BJ (cell line): ENCODE data around the gene NPSR1. TPM values are rescaled to one million over a fixed set of nuclear protein-coding genes. Genes with fewer than 3 reads are reported as not detected.
A peak's percentile ranks its signal among the peaks of the same experiment; 100 is the strongest.

Source experiments
- CTCF ChIA-PET: fragments of 350-600 bp; formaldehyde crosslinking; extraction: SDS; loops from one replicate; lab custom pipeline; 2021; ENCODE audit warnings: antibody characterized with exemption, inconsistent platforms; lab: Yijun Ruan, JAX
- POLR2A ChIA-PET: fragments of 300-600 bp; sonication (Branson Sonifier 250); formaldehyde crosslinking; extraction: SDS; loops from one replicate; lab custom pipeline; 2021; ENCODE audit warnings: antibody characterized with exemption; lab: Charles Lee
- DNase-seq: peaks from one replicate; pipeline ENCODE4 v3.0.0-alpha.2; 2011; ENCODE audit warnings: low read depth
- H3K27me3 ChIP-seq: 2 replicates; pipeline ENCODE4 v1.6.0; 2011; ENCODE audit warnings: low read length; ENCODE audit not compliant: control insufficient read depth, insufficient read depth
- H3K36me3 ChIP-seq: 2 replicates; pipeline ENCODE4 v1.5.1; 2011; ENCODE audit warnings: low read length; ENCODE audit not compliant: control insufficient read depth, insufficient read depth
- H3K4me3 ChIP-seq: 2 replicates; pipeline ENCODE4 v1.5.1; 2011; ENCODE audit warnings: low read depth, mild to moderate bottlenecking, control low read depth, low read length
- polyA plus RNA-seq: library from polyadenylated mRNA; depleted of rRNA; stranded (reverse); fragments of >200 nt; gene quantifications from 2 replicates; pipeline ENCODE4 v1.2.3, GENCODE V29; 2011
- TF ChIP-seq, protein P1 (sequence below): IDR thresholded peaks from 2 replicates; pipeline ENCODE4 v1.5.1; 2011; ENCODE audit warnings: low read depth, mild to moderate bottlenecking, control low read depth, inconsistent platforms, low read length, moderate library complexity; ENCODE audit not compliant: insufficient read depth

NPSR1 gene
- polyA plus RNA-seq, 1 experiment = not detected

GRCh38 chr7:34756025-34756437, 98.0 kb downstream of the NPSR1 start:
- H3K36me3 ChIP-seq = no peaks in the 10 kb centered on the region
- ChIA-PET CTCF (no interaction called here), POLR2A (no interaction called here)
- TF ChIP-seq, protein P1, sequence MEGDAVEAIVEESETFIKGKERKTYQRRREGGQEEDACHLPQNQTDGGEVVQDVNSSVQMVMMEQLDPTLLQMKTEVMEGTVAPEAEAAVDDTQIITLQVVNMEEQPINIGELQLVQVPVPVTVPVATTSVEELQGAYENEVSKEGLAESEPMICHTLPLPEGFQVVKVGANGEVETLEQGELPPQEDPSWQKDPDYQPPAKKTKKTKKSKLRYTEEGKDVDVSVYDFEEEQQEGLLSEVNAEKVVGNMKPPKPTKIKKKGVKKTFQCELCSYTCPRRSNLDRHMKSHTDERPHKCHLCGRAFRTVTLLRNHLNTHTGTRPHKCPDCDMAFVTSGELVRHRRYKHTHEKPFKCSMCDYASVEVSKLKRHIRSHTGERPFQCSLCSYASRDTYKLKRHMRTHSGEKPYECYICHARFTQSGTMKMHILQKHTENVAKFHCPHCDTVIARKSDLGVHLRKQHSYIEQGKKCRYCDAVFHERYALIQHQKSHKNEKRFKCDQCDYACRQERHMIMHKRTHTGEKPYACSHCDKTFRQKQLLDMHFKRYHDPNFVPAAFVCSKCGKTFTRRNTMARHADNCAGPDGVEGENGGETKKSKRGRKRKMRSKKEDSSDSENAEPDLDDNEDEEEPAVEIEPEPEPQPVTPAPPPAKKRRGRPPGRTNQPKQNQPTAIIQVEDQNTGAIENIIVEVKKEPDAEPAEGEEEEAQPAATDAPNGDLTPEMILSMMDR = no peak
- no peak overlapping the region for H3K4me3 ChIP-seq
- DNase-seq = no peak
- no peaks in the 10 kb centered on the region for H3K27me3 ChIP-seq

GRCh38 chr7:34756691-34757090, 98.7 kb downstream of the NPSR1 start:
- no peak for DNase-seq
- CTCF ChIA-PET = no interaction called here
- Histone ChIP-seq H3K4me3 (no peak overlapping the region), H3K27me3 (no peaks in the 10 kb centered on the region), H3K36me3 (no peaks in the 10 kb centered on the region)
- POLR2A ChIA-PET = no interaction called here
- TF ChIP-seq, protein P1 = no peak

DNA sequence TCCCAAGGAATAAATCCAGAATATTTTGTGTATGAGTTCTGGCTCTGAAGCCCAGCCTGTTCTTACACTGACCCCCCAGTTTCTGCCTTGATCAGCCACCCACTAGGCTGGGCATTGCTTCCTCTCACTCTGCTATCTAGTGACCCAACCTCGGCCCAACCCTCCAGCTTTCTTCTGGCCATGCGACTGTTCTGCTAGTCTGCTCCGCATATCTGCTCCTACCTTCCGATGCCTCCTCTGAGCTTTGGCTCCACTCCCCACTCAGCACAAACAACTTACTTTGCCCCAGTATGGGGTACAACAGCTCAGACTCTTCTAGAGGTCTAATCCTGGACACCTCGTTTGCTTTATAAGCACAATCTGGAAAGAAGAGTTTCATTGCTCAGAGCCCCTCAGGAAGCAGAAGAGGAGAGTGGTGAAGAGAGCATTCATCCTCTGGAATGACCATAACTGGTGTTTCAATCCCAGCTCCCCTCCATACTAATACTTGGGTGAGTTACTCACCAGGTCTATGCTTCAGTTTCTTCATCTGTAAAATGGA, 99.6 kb downstream of the NPSR1 start:
- CTCF ChIA-PET = interaction anchor here (1.1 kb wide), 1 partner anchor 13 kb away, joined by 3 read pairs; no protein-coding TSS in a partner anchor
- TF ChIP-seq, protein P1 = no peak
- POLR2A ChIA-PET = no interaction called here
- Histone ChIP-seq H3K27me3 (no peaks in the 10 kb centered on the region), H3K4me3 (no peak overlapping the region), H3K36me3 (no peaks in the 10 kb centered on the region)
- DNase-seq = no peak

- DNase-seq = no peak
- H3K4me3 ChIP-seq = no peak overlapping the region
- no peaks in the 10 kb centered on the region for H3K36me3 ChIP-seq
- ChIA-PET POLR2A (no interaction called here), CTCF (interaction anchor here (1.1 kb wide), 1 partner anchor 12 kb away, joined by 3 read pairs; no protein-coding TSS in a partner anchor)
- TF ChIP-seq, protein P1 = no peak
- no peaks in the 10 kb centered on the region for H3K27me3 ChIP-seq
Measured at GRCh38 chr7:34758111-34758601, 100.1 kb downstream of the NPSR1 start.

DNA sequence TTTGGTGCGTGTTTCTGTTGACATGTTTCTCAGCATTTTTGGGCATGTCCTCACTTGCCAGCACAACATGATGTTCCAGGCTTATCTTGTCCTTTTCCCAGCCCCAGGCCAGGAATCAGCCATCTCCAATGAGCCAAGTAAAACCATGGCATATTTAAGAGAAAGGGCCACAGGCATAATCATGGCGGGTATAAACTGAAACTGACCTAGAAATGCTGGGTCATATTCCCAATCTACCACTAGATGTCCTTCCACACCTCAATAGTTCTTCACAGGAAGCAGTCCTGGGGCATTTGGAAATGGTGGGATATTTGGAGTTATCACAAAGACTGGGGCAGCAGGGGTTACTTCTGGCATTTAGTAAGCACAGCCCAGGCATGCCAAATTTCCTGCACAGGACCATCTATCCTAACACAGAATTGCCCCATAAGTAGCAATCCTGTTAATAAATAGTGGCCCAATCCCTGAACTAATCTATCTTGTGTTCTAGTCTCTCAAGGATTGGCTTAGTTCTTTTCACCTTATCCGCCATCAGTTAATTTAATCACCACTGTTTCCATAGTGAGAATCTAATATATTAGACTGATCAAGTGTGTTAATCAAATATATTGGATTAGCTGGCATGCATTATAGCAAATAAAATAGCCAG, 101.6 kb downstream of the NPSR1 start:
- Histone ChIP-seq H3K36me3 (no peaks in the 10 kb centered on the region), H3K27me3 (no peaks in the 10 kb centered on the region), H3K4me3 (no peak overlapping the region)
- no peak for DNase-seq
- TF ChIP-seq, protein P1 = peak; percentile 71
- POLR2A ChIA-PET = no interaction called here
- CTCF ChIA-PET = interaction anchor here (1.2 to 3.1 kb wide), 6 partner anchors 10 to 168 kb away, joined by 3 to 17 read pairs (median 4); no protein-coding TSS in a partner anchor
